Muscle of leg (tissue), 11 donors: ENCODE results near the gene RNF115. TPM values are rescaled to one million over a fixed set of nuclear protein-coding genes. Genes with fewer than 3 reads are reported as not detected.
"Not testable (repeated sequence)": the region's sequence is repeated elsewhere in the genome, so short reads cannot be mapped to it uniquely, and the experiment has no call there.

Experiments
- DNase-seq: peaks from one replicate; pipeline ENCODE4 v3.0.0; 2013
- H3K27ac ChIP-seq: one replicate; pipeline ENCODE4 v1.5.1; 2013; ENCODE audit warnings: mild to moderate bottlenecking, low read length, control low read depth
- H3K27me3 ChIP-seq: one replicate; pipeline ENCODE4 v1.6.1; 2013; ENCODE audit warnings: low read length; ENCODE audit not compliant: control insufficient read depth, insufficient read depth
- H3K36me3 ChIP-seq: one replicate; pipeline ENCODE4 v1.6.1; 2013; ENCODE audit warnings: low read length; ENCODE audit not compliant: control insufficient read depth, insufficient read depth
- H3K4me1 ChIP-seq: one replicate; pipeline ENCODE4 v1.6.1; 2013; ENCODE audit warnings: low read length; ENCODE audit not compliant: control insufficient read depth, insufficient read depth
- H3K4me3 ChIP-seq: one replicate; pipeline ENCODE4 v1.5.1; 2013; ENCODE audit warnings: low read length, control low read depth
- H3K9me3 ChIP-seq: replicated peaks from 2 replicates; pipeline ENCODE4 v1.6.1; 2013; ENCODE audit warnings: low read depth, low read length; ENCODE audit not compliant: control insufficient read depth
- WGBS: methylation state at CpG from one replicate; pipeline ENCODE4 v1.1.5; 2013; ENCODE audit warnings: missing lambda C conversion rate; ENCODE audit not compliant: insufficient coverage; 5-methylcytosine and 5-hydroxymethylcytosine counted together
- polyA plus RNA-seq, 8 donors: library from polyadenylated mRNA; unstranded; fragments of 120-200 nt; gene quantifications; one replicate each; pipeline versions ENCODE4 v1.2.1 to v1.2.3, GENCODE V29; 2013; ENCODE audit warnings: inconsistent platforms in 1 of 8, low replicate concordance in 1 of 8; ENCODE audit not compliant: insufficient read length in 8 of 8, insufficient read depth in 1 of 8
- total RNA-seq: library from RNA; stranded (reverse); fragments of 120-200 nt; gene quantifications from one replicate; pipeline ENCODE4 v1.2.4, GENCODE V29; 2013

Gene RNF115
- total and polyA plus RNA-seq, 9 donors: 10.8 to 18.8 (median 13.7) TPM

DNA sequence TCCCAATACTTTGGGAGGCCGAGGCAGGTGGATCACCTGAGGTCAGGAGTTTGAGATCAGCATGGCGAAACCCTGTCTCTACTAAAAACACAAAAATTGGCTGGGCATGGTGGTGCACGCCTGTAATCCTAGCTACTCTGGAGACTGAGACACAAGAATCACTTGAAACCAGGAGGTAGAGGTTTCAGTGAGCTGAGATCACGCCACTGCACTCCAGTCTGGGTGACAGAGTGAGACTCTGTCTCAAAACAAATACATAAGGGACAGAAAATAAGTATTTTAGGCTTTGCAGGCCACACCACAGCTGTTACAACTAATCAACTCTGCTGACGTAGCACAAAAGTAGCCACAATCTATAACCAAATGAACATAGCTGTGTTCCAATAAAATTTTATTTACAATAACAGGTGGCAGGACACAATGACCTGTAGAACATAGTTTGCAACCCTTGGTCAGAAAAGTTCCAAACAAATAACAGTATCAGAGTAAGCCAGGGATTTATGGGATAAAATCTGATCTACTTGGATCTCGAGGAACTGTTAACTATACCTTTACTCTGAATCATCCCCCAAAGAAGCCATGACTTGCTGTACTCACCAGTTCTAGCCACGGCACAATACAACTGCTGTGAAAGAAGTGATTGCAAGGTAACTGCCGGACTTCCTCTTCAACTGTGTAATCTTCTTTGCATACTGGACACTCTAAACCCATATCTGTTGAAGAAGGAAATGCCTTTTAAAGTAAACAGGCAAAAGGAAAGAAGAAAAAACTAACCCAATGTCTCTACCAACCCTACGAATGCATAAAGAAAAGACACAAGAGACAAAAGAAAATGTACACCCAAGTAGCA lies 76.3 kb downstream of the RNF115 start:
- 92% methylated on average over 4 of the region's 9 CpGs for WGBS
- Histone ChIP-seq H3K9me3 (no peaks in the 10 kb centered on the region), H3K4me1 (no peaks in the 10 kb centered on the region), H3K27ac (no peak overlapping the region), H3K27me3 (no peaks in the 10 kb centered on the region), H3K4me3 (no peak overlapping the region), H3K36me3 (peaks cover 53% of the 10 kb centered on the region)
- DNase-seq: no peak

DNA sequence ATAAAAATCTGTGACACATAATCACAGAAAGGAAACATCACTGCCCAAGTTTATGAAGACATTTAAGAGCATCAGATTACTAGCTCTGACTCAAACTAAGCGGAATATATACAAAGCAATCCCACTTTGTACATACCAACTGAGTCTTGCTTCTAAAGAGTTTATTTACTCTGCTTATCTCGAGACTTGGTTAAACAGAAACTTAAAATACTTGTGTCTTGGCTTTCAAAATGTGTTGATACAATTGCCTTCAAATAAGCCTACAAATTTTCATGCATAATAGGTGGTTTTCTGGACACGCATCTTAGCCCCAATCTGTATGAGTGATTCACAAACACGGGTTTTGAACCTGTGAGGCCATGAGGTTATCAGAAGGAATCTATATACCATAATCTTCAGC lies 83.6 kb downstream of the RNF115 start:
- Histone ChIP-seq H3K9me3 (no peaks in the 10 kb centered on the region), H3K4me1 (no peaks in the 10 kb centered on the region), H3K27me3 (no peaks in the 10 kb centered on the region), H3K4me3 (no peak overlapping the region), H3K27ac (no peak overlapping the region), H3K36me3 (peaks cover 24% of the 10 kb centered on the region)
- DNase-seq: no peak
- no CpG with 5 or more reads among the region's 4 CpGs for WGBS

DNA sequence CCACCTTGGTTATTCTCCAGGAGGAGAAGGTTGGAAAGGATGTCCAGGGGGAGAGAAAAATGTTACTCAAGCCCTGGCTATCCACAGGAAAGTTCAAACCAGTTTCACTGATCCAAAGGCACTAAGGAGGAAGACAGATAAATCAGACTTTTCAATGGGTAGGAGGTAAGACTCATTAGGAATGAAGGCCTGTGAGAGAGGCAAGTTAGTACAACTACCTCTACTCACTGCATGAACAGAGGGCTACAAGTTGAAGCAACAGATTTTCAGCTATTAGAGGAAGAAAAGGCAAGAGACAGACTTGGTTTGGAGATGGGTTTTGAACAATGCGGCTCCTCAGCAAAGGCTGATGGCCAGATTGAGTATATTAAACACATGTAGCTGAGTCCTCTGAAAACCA lies 87.7 kb downstream of the RNF115 start:
- Histone ChIP-seq H3K36me3 (peaks cover 3% of the 10 kb centered on the region), H3K27ac (no peak overlapping the region), H3K4me1 (no peaks in the 10 kb centered on the region), H3K9me3 (no peaks in the 10 kb centered on the region), H3K27me3 (no peaks in the 10 kb centered on the region), H3K4me3 (no peak overlapping the region)
- no CpG with 5 or more reads among the region's 1 CpG for WGBS
- DNase-seq: no peak

DNA sequence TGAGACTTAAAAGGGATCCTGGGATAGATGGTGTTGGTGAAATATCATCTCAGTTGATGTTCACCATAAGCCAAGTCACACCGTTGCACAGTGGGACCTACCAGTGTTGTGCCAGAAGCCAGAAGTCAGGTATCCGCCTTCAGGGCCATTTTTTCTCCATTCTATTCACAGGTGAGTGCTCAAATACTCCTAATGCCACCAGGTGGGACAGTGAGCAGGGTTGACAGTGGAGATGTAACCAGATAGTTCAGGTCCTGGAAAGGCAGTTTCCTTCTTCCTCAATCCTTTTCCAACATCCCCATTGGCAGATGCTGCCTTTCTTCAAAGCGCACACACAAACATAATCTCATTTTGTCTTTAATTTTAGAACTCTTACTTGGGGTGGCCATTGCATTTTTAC lies 93.0 kb downstream of the RNF115 start:
- no CpG with 5 or more reads among the region's 3 CpGs for WGBS
- H3K27ac ChIP-seq: no peak overlapping the region

DNA sequence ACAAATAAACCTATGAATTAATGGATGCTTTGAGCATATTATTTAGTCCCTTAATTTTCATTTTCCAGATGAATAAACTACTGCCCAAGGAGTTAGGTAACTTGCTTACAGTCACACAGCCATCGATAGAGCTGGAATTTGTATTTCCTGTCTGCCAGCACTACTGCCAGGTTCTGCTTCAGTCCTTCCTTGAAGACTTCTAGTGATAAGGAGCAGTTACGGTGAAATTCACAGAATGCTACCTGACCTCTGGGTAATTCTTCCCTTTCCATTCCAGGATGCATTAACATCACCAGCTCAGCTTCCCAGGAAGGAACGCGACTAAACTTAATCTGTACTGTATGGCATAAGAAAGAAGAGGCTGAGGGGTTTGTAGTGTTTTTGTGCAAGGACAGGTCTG lies 93.4 kb downstream of the RNF115 start:
- H3K9me3 ChIP-seq: no peaks in the 10 kb centered on the region
- no peak for DNase-seq
- WGBS: 91% methylated on average over 4 of the region's 4 CpGs

More for the DNA sequence above, 93.0 kb downstream of the RNF115 start:
- Histone ChIP-seq H3K27me3 (no peaks in the 10 kb centered on the region), H3K36me3 (no peaks in the 10 kb centered on the region), H3K4me1 (no peaks in the 10 kb centered on the region), H3K9me3 (no peaks in the 10 kb centered on the region), H3K4me3 (no peak overlapping the region)
- no peak for DNase-seq

DNA sequence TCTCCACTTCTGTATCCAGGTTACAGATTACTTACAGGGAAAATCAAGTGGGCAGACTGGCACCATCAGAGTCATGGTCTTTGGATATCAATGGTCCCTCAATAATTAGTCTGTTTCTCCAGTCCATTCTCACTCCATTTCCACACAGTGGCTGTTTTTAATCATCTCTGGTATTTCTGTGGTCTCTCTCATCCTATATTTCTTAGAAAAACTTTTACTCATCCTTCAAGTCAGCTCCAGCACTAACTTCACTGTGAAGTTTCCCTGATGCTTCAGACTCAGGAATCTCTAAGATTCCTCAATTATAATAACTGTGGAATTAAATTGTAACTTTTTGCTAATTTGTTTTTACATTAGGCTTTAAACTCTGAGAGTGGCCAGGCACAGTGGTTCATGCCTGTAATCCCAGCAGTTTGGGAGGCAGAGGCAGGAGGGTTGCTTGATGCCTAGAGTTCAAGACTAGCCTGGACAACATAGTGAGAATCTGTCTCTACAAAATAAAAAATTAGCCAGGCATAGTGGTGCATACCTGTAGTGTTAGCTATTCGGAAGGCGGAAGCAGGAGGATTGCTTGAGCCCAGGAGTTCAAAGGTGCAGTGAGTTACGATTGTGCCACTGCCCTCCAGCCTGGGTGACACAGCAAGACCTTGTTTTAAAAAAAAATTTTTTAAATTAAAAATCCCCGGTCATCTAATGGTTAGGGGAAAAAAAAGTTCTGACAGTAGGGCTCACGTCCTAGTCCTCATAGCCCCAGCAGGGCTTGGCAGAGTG lies 94.0 kb downstream of the RNF115 start:
- no CpG with 5 or more reads among the region's 5 CpGs for WGBS
- Histone ChIP-seq H3K4me3 (no peak overlapping the region), H3K27me3 (no peaks in the 10 kb centered on the region), H3K36me3 (no peaks in the 10 kb centered on the region), H3K4me1 (no peaks in the 10 kb centered on the region), H3K27ac (no peak overlapping the region), H3K9me3 (no peaks in the 10 kb centered on the region)
- no peak for DNase-seq

More for the DNA sequence above, 93.4 kb downstream of the RNF115 start:
- Histone ChIP-seq H3K27ac (no peak overlapping the region), H3K36me3 (no peaks in the 10 kb centered on the region), H3K4me1 (no peaks in the 10 kb centered on the region), H3K27me3 (no peaks in the 10 kb centered on the region), H3K4me3 (no peak overlapping the region)

DNA sequence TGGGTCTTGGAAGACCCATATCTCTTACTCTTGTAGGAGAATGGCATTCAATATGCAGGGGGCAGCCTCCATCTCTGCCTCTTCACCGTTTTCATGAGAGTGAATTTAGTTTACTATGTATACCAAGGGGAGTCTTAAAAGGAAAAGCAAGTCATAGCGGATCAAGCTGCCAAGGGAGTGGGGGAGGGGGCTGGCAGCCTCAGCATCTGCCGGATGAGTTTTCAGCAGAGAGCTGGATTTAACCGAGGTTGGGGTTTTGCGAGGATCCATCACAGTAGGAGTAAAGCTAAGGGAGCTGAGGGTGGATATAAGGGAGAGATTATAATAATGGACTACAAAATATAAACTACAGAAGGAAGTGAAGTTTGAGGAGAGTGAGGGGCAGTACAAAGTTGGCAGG lies 94.7 kb downstream of the RNF115 start:
- H3K4me1 ChIP-seq: no peaks in the 10 kb centered on the region
- peak; percentile 28 for DNase-seq
- H3K27me3 ChIP-seq: no peaks in the 10 kb centered on the region
- no peak overlapping the region for H3K4me3 ChIP-seq
- no peaks in the 10 kb centered on the region for H3K36me3 ChIP-seq
- WGBS: 17% methylated on average over 1 of the region's 5 CpGs
- no peak overlapping the region for H3K27ac ChIP-seq
- no peaks in the 10 kb centered on the region for H3K9me3 ChIP-seq

DNA sequence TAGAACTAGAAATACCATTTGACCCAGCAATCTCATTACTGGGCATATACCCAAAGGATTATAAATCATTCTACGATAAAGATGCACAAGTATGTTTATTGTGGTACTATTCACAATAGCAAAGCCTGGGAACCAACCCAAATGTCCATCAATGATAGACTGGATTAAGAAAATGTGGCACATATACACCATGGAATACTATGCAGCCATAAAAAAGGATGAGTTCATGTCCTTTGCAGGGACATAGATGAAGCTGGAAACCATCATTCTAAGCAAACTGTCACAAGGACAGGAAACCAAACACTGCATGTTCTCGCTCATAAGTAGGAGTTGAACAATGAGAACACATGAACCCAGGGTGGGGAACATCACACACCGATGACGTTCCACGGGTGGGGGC lies 97.7 kb downstream of the RNF115 start:
- H3K9me3 ChIP-seq, H3K4me1 ChIP-seq, H3K4me3 ChIP-seq, H3K36me3 ChIP-seq, H3K27ac ChIP-seq, H3K27me3 ChIP-seq, DNase-seq: not testable (repeated sequence)
- WGBS: no CpG with 5 or more reads among the region's 5 CpGs

DNA sequence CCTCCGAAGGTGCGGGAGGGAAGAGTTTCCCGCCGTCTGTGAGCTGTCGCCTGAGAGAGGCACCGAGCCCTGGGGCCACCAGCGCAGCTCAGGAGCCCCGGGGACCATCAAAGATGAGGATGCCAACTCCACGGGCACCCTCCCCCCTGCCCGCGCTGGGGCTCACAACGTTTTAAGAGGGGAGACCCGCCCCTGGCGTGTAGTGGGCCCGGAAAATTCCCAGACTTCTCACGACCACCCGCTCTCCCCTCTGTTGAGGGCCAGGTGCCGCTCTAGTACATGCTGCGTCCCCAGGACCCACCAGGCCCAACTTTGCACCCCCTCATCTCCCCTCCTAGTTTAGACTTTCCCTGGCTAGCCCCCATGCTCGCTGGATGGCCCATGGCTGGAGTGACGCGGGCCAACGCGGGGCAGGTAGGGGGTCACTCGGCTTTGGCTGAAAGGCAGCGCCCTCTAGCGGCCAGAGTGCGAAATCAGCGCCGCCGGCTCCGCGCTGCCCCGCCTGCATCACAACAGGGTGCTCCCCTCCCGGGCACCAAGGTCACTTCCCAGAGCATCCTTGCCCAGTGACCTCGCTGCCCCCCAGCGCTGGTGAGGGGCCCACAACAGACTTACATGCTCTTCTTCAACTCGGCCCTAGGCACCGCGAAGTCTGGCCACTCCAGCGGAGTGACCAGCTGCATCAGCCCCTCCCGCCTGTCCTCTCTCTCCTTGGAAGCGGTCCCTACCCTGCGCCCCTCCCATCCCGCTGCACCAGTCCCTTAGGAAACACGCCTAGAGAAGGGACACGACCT lies 102.8 kb downstream of the RNF115 start:
- peak; percentile 64 for DNase-seq
- H3K9me3 ChIP-seq: no peaks in the 10 kb centered on the region
- H3K27ac ChIP-seq: no peak overlapping the region
- H3K4me1 ChIP-seq: peaks cover 11% of the 10 kb centered on the region
- H3K27me3 ChIP-seq: peaks cover 15% of the 10 kb centered on the region
- H3K36me3 ChIP-seq: no peaks in the 10 kb centered on the region
- WGBS: 5% methylated on average over 40 of the region's 47 CpGs
- H3K4me3 ChIP-seq: peak overlapping the region; percentile 28

DNA sequence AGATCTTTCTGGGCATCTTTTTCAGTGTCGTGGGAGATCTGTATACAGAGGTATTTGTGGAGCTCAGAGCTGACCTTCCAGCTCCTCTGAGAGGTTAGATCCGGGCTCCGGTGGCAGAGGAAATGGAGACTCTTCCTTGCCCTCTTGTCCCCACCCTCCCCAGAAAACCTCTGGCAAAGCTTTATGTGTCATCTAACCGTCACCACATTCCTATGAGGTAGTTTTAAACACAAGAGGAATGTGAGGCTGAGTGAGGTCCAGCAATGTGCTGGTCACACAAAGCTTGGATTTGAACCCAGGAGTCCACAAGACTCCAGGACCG lies 103.4 kb downstream of the RNF115 start:
- no peak overlapping the region for H3K27ac ChIP-seq
- peaks cover 11% of the 10 kb centered on the region for H3K4me1 ChIP-seq
- H3K36me3 ChIP-seq: no peaks in the 10 kb centered on the region
- DNase-seq: no peak
- H3K9me3 ChIP-seq: no peaks in the 10 kb centered on the region
- peaks cover 15% of the 10 kb centered on the region for H3K27me3 ChIP-seq
- no CpG with 5 or more reads among the region's 5 CpGs for WGBS
- no peak overlapping the region for H3K4me3 ChIP-seq
